ENCODE measurements around the gene DENR.
"Not testable (repeated sequence)": the region's sequence is repeated elsewhere in the genome, so short reads cannot be mapped to it uniquely, and the experiment has no call there.

DENR gene

GRCh38 chr12:122803937-122804336, 51.3 kb downstream of the DENR start:
- no peaks in the 10 kb centered on the region for H3K9me3 ChIP-seq (ENCODE audit: low read length)
- no peaks in the 10 kb centered on the region for H3K9me2 ChIP-seq (ENCODE audit: low read depth, low read length)
- H3K27ac ChIP-seq (ENCODE audit: low read depth, low read length, poor library complexity, severe bottlenecking), result no peak overlapping the region
- no peaks in the 10 kb centered on the region for H3F3A ChIP-seq (ENCODE audit: insufficient read depth, low read length)
- no peak overlapping the region for H3K4me2 ChIP-seq (ENCODE audit: low read length)
- H4K20me1 ChIP-seq (ENCODE audit: insufficient read depth, low read length), result no peaks in the 10 kb centered on the region
- no peaks in the 10 kb centered on the region for H3K36me3 ChIP-seq (ENCODE audit: insufficient read depth, low read length)
- H3K4me3 ChIP-seq (ENCODE audit: low read depth, low read length, poor library complexity, severe bottlenecking), result no peak overlapping the region
- H3K27me3 ChIP-seq (ENCODE audit: insufficient read depth, low read length), result no peaks in the 10 kb centered on the region
- H3K9ac ChIP-seq (ENCODE audit: low read length), result no peak overlapping the region
- H2AFZ ChIP-seq (ENCODE audit: low read length), result no peak overlapping the region
- no peaks in the 10 kb centered on the region for H3K4me1 ChIP-seq (ENCODE audit: insufficient read depth, low read length, severe bottlenecking)
- H3K79me2 ChIP-seq (ENCODE audit: insufficient read depth, low read length), result no peaks in the 10 kb centered on the region
- TF ChIP-seq EZH2 (IDR thresholded peaks at IDR 0.05; ENCODE audit: borderline replicate concordance, low read length), result no peak
- TF ChIP-seq CTCF (IDR thresholded peaks at IDR 0.05; ENCODE audit: low read length), result no peak

DNA sequence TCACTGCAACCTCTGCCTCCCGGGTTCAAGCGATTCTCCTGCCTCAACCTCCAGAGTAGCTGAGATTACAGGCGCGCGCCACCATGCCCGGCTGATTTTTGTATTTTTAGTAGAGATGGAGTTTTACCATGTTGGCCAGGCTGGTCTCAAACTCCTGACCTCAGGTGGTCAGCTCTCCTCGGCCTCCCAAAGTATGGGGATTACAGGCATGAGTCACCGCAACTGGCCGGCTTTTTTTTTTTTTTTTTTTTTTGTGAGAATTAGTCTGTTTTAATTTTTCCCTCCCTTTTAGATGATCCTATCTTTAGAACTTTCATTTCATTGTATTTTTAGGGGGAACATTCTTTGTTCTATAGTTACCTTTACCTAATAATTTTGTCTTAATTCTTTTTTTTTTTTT, 52.3 kb downstream of the DENR start:
- H3K27me3 ChIP-seq (ENCODE audit: insufficient read depth, low read length); H3F3A ChIP-seq (ENCODE audit: insufficient read depth, low read length); H3K36me3 ChIP-seq (ENCODE audit: insufficient read depth, low read length); H3K79me2 ChIP-seq (ENCODE audit: insufficient read depth, low read length); H3K4me1 ChIP-seq (ENCODE audit: insufficient read depth, low read length, severe bottlenecking); H3K9me2 ChIP-seq (ENCODE audit: low read depth, low read length); H4K20me1 ChIP-seq (ENCODE audit: insufficient read depth, low read length); H3K27ac ChIP-seq (ENCODE audit: low read depth, low read length, poor library complexity, severe bottlenecking); H3K4me2 ChIP-seq (ENCODE audit: low read length); H3K9me3 ChIP-seq (ENCODE audit: low read length); H3K4me3 ChIP-seq (ENCODE audit: low read depth, low read length, poor library complexity, severe bottlenecking); H3K9ac ChIP-seq (ENCODE audit: low read length); H2AFZ ChIP-seq (ENCODE audit: low read length): not testable (repeated sequence)

DNA sequence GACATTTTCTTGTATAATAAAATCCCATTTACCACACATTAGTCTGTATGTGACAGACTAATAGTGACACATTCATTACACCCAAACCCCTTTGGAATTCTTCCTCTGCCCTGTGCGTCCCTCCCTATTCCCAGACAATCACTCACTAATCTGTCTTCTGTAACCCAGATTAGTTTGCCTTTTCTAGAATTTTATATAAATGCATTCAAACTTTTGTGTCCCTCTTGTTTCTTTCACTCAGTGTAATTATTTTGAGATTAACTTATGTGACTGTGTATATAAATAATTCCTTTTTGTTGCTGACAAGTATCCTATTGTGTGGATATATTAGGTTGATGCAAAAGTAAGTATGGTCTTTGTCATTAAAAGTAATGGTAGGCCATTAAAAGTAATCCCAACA, 55.0 kb downstream of the DENR start:
- Histone ChIP-seq H3K9me2 (ENCODE audit: low read depth, low read length) (no peaks in the 10 kb centered on the region), H3F3A (ENCODE audit: insufficient read depth, low read length) (no peaks in the 10 kb centered on the region), H3K4me2 (ENCODE audit: low read length) (no peak overlapping the region), H3K27me3 (ENCODE audit: insufficient read depth, low read length) (no peaks in the 10 kb centered on the region), H3K27ac (ENCODE audit: low read depth, low read length, poor library complexity, severe bottlenecking) (no peak overlapping the region), H3K9ac (ENCODE audit: low read length) (no peak overlapping the region), H3K9me3 (ENCODE audit: low read length) (no peaks in the 10 kb centered on the region), H3K79me2 (ENCODE audit: insufficient read depth, low read length) (no peaks in the 10 kb centered on the region), H2AFZ (ENCODE audit: low read length) (no peak overlapping the region), H4K20me1 (ENCODE audit: insufficient read depth, low read length) (no peaks in the 10 kb centered on the region), H3K4me3 (ENCODE audit: low read depth, low read length, poor library complexity, severe bottlenecking) (no peak overlapping the region), H3K36me3 (ENCODE audit: insufficient read depth, low read length) (no peaks in the 10 kb centered on the region; the same call in 1 of the 2 replicates), H3K4me1 (ENCODE audit: insufficient read depth, low read length, severe bottlenecking) (no peaks in the 10 kb centered on the region)
- TF ChIP-seq EZH2 (IDR thresholded peaks at IDR 0.05; ENCODE audit: borderline replicate concordance, low read length), result no peak
- TF ChIP-seq CTCF (IDR thresholded peaks at IDR 0.05; ENCODE audit: low read length), result no peak

DNA sequence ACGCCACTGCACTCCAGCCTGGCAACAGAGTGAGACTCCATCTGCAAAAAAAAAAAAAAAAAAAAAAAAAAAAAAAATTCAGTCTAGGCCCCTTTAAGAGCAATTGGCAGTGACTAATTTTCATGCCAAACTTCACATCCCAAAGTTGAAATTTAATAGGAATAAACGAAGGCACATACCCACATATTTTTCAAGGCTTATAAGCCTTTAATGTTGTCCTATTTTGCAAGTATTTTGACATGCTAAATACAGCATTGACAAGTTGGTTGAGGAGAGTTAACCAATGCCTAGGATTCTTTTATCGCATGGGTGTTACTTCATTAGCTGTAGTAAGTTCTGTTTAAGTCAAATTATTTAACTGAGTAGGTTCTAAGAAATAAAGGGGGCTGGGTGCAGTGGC, 59.2 kb downstream of the DENR start:
- Histone ChIP-seq H2AFZ (ENCODE audit: low read length) (no peak overlapping the region), H3K9me2 (ENCODE audit: low read depth, low read length) (no peaks in the 10 kb centered on the region), H3K9me3 (ENCODE audit: low read length) (no peaks in the 10 kb centered on the region), H3K27me3 (ENCODE audit: insufficient read depth, low read length) (no peaks in the 10 kb centered on the region), H3F3A (ENCODE audit: insufficient read depth, low read length) (peaks cover 3% of the 10 kb centered on the region; the same call in 1 of the 2 replicates), H3K9ac (ENCODE audit: low read length) (no peak overlapping the region), H3K4me3 (ENCODE audit: low read depth, low read length, poor library complexity, severe bottlenecking) (no peak overlapping the region), H3K27ac (ENCODE audit: low read depth, low read length, poor library complexity, severe bottlenecking) (no peak overlapping the region), H3K4me2 (ENCODE audit: low read length) (no peak overlapping the region), H3K36me3 (ENCODE audit: insufficient read depth, low read length) (no peaks in the 10 kb centered on the region; the same call in 1 of the 2 replicates), H3K79me2 (ENCODE audit: insufficient read depth, low read length) (no peaks in the 10 kb centered on the region), H3K4me1 (ENCODE audit: insufficient read depth, low read length, severe bottlenecking) (peaks cover 9% of the 10 kb centered on the region), H4K20me1 (ENCODE audit: insufficient read depth, low read length) (no peaks in the 10 kb centered on the region)
- TF ChIP-seq EZH2 (IDR thresholded peaks at IDR 0.05; ENCODE audit: borderline replicate concordance, low read length) (no peak), CTCF (IDR thresholded peaks at IDR 0.05; ENCODE audit: low read length) (no peak)
